HepG2 (cell line): ENCODE results near the gene ATP6V0A1. TPM values are rescaled to one million over a fixed set of nuclear protein-coding genes. Genes with fewer than 3 reads are reported as not detected.
A peak's percentile ranks its signal among the peaks of the same experiment; 100 is the strongest.

Experiments
- FOSL2 ChIP-seq: sonication (generic); formaldehyde crosslinking; IDR thresholded peaks from 2 replicates; pipeline ENCODE4 v1.4.0; 2020; ENCODE audit warnings: missing genetic modification reagents
- FOXP4 ChIP-seq: sonication (generic); formaldehyde crosslinking; IDR thresholded peaks from 2 replicates; pipeline ENCODE4 v1.4.0; 2020; ENCODE audit warnings: missing genetic modification reagents
- ISL2 ChIP-seq: sonication (generic); formaldehyde crosslinking; IDR thresholded peaks from 2 replicates; pipeline ENCODE4 v1.5.0; 2020; ENCODE audit warnings: missing genetic modification reagents
- MTF2 ChIP-seq: sonication (generic); formaldehyde crosslinking; IDR thresholded peaks from 2 replicates; pipeline ENCODE4 v1.5.0; 2020; ENCODE audit warnings: missing genetic modification reagents, borderline replicate concordance
- MYNN ChIP-seq: sonication (generic); formaldehyde crosslinking; IDR thresholded peaks from 2 replicates; pipeline ENCODE4 v1.4.0; 2020; ENCODE audit warnings: mild to moderate bottlenecking, low read depth, missing genetic modification reagents
- PREB ChIP-seq: sonication (generic); formaldehyde crosslinking; IDR thresholded peaks from 2 replicates; pipeline ENCODE4 v1.4.0; 2020; ENCODE audit warnings: missing genetic modification reagents
- REST ChIP-seq, 2 experiments: IDR thresholded peaks; 2 replicates each; pipeline ENCODE4 v1.6.1; 2011 to 2012; ENCODE audit warnings: low read length in 2 of 2, borderline replicate concordance in 1 of 2, low read depth in 1 of 2, mild to moderate bottlenecking in 1 of 2, moderate library complexity in 1 of 2
- RFX1 ChIP-seq: fragments of 450-650 bp; IDR thresholded peaks from 2 replicates; pipeline ENCODE4 v1.6.1; 2017
- SRSF1 ChIP-seq: fragments of 200-400 bp; formaldehyde crosslinking; optimal IDR thresholded peaks from 2 replicates; pipeline ENCODE3; 2017; ENCODE audit warnings: mild to moderate bottlenecking, low read depth, low read length, moderate library complexity
- TBX3 ChIP-seq: fragments of 450-650 bp; IDR thresholded peaks from 2 replicates; pipeline ENCODE4 v1.6.1; 2017; ENCODE audit warnings: antibody characterized with exemption, mild to moderate bottlenecking, inconsistent platforms, borderline replicate concordance
- ZBTB37 ChIP-seq: sonication (generic); formaldehyde crosslinking; IDR thresholded peaks from 2 replicates; pipeline ENCODE4 v1.4.0; 2020; ENCODE audit warnings: mild to moderate bottlenecking, missing genetic modification reagents
- ZBTB46 ChIP-seq: sonication (generic); formaldehyde crosslinking; IDR thresholded peaks from 2 replicates; pipeline ENCODE4 v1.4.0; 2020; ENCODE audit warnings: mild to moderate bottlenecking, missing genetic modification reagents, borderline replicate concordance
- ZNF430 ChIP-seq: sonication (generic); formaldehyde crosslinking; IDR thresholded peaks from 2 replicates; pipeline ENCODE4 v1.9.0; 2021; ENCODE audit warnings: mild to moderate bottlenecking, missing genetic modification reagents
- ZNF512B ChIP-seq: sonication (generic); formaldehyde crosslinking; IDR thresholded peaks from 2 replicates; pipeline ENCODE4 v1.5.1; 2020; ENCODE audit warnings: missing genetic modification reagents, mild to moderate bottlenecking, borderline replicate concordance
- ZNF614 ChIP-seq: IDR thresholded peaks from 2 replicates; pipeline ENCODE4 v1.6.1; 2018; ENCODE audit warnings: missing biosample characterization, missing genetic modification reagents, inconsistent platforms, borderline replicate concordance
- polyA plus RNA-seq, 8 experiments: library from polyadenylated mRNA; depleted of rRNA in 3 of 8; stranded (reverse) in 7 of 8; unstranded in 1 of 8; fragments of >200 nt; fragmentation: Illumina TruSeq in 4 of 8; extraction: Trizol in 4 of 8; gene quantifications; 2 replicates each; pipeline versions ENCODE4 v1.2.1 to v1.2.3, GENCODE V29; 2011 to 2016; ENCODE audit warnings: low read depth in 4 of 8, missing spikeins in 1 of 8, mixed read lengths in 1 of 8; ENCODE audit not compliant: insufficient read depth in 1 of 8
- total RNA-seq, 5 experiments: library from RNA; depleted of rRNA; stranded (reverse); fragments of >200 nt; fragmentation: Illumina TruSeq; extraction: Trizol; gene quantifications; 2 replicates each; pipeline ENCODE4 v1.2.3, GENCODE V29; 2016; ENCODE audit warnings: low read depth in 1 of 5

ATP6V0A1 gene
- total and polyA plus RNA-seq, 2 of the 13 experiments (the other 11 are each of a cell fraction or from before 2014, with no cell fraction given), result 27.9 to 54.1 TPM

GRCh38 chr17:42458497-42459255 is at the start of gene ATP6V0A1 (continued):
- TF ChIP-seq FOSL2 (CRISPR knock-in tag) (peak; percentile 68), ZNF430 (CRISPR knock-in tag) (peak; percentile 68; the same call in 1 of the 2 replicates), ZNF614 (CRISPR knock-in tag) (no peak), PREB (CRISPR knock-in tag) (no peak), TBX3 (no peak), ZNF512B (CRISPR knock-in tag) (no peak), MYNN (CRISPR knock-in tag) (no peak), RFX1 (no peak), REST (IDR thresholded peaks at IDR 0.05; ENCODE audit: borderline replicate concordance in 1 of 2, low read depth in 1 of 2, low read length in 2 of 2) (peak in 1 of 2 experiments; percentile 4; a peak in 1 of 4 replicates), MTF2 (CRISPR knock-in tag) (no peak), FOXP4 (CRISPR knock-in tag) (peak; percentile 38; the same call in 1 of the 2 replicates), ZBTB37 (no peak; the same call in 1 of the 2 replicates), SRSF1 (peak; percentile 35), ISL2 (CRISPR knock-in tag) (0 out of 2 replicates have a peak, but pooled peaks have one; percentile 26), ZBTB46 (CRISPR knock-in tag) (no peak)
